Testis (tissue), 3 donors: ENCODE measurements around the gene MAFB. TPM values are rescaled to one million over a fixed set of nuclear protein-coding genes. Genes with fewer than 3 reads are reported as not detected.

Source experiments
- DNase-seq: peaks from one replicate; pipeline ENCODE4 v3.0.0-alpha.2; 2019
- H3K27ac ChIP-seq, 2 donors: fragments of 200-600 bp; sonication (generic); one replicate each; pipeline ENCODE4 v1.5.1; 2019
- H3K27me3 ChIP-seq: fragments of 200-600 bp; sonication (generic); one replicate; pipeline ENCODE4 v1.5.1; 2019
- H3K36me3 ChIP-seq: fragments of 200-600 bp; sonication (generic); one replicate; pipeline ENCODE4 v1.5.1; 2017; ENCODE audit warnings: low read depth; ENCODE audit errors: missing control alignments
- H3K4me1 ChIP-seq: fragments of 200-600 bp; sonication (generic); one replicate; pipeline ENCODE4 v1.5.1; 2019
- H3K4me3 ChIP-seq, 2 donors: fragments of 200-600 bp; sonication (generic); one replicate each; pipeline ENCODE4 v1.5.1; 2017 to 2019
- H3K9me3 ChIP-seq: fragments of 200-600 bp; sonication (generic); one replicate; pipeline ENCODE4 v1.5.1; 2017
- POLR2A ChIP-seq: fragments of 450-650 bp; IDR thresholded peaks from one replicate; pipeline ENCODE4 v1.6.1; 2017; ENCODE audit warnings: antibody characterized with exemption, mild to moderate bottlenecking, moderate library complexity
- WGBS, 2 donors: methylation state at CpG; one replicate each; pipeline ENCODE4 v1.1.5; 2018; 5-methylcytosine and 5-hydroxymethylcytosine counted together
- intact Hi-C: fragments of 100-400 bp; cut with DNase I; formaldehyde crosslinking; loops from one replicate; pipeline ENCODE4 v1.15.1; 2023; ENCODE audit warnings: low total_unique reads
- polyA plus RNA-seq: library from polyadenylated mRNA; stranded (reverse); fragments of 350-450 nt; fragmentation: Illumina TruSeq; extraction: RNeasy Lipid Tissue Mini Kit (QIAGEN cat#74804); gene quantifications from one replicate; pipeline ENCODE4 v1.2.3, GENCODE V29; 2014; ENCODE audit warnings: low read depth, low replicate concordance; ENCODE audit not compliant: insufficient read depth
- total RNA-seq, 2 donors: library from RNA; depleted of rRNA; stranded (reverse); fragments of >200 nt; gene quantifications; one replicate each; pipeline ENCODE4 v1.2.3, GENCODE V29; 2016
- TF ChIP-seq, protein P1 (sequence below), 3 experiments: fragments of 450-650 bp in 2 of 3; fragments of 200-600 bp in 1 of 3; sonication (generic) in 1 of 3; IDR thresholded peaks; one replicate each; pipeline ENCODE4 v1.5.1; 2016 to 2019; ENCODE audit warnings: antibody characterized with exemption in 3 of 3, mild to moderate bottlenecking in 2 of 3, moderate library complexity in 1 of 3

MAFB gene
- total and polyA plus RNA-seq, 3 donors from 2014 or later, result 9.3 to 17.7 (median 11.6) TPM

DNA sequence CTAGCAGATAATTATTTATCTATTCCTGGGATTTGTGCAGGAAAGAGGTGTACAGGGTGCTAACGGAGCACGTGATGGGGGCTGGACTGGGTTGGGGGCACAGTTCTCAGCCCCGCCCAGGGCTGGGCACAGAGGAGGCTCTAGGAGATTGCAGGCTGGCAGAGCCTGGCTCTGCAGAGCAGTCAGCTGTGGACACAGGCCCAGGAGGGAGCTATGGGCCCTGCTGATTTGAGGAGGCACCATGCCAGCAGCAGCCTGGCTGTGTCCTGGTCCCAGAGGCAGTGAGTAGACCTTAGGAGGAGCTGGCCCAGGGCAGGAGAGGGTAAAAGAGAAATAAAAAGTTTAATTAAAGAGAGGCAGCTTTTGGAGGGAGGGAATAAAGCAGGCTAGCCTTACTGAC, 19.3 kb downstream of the MAFB start:
- Histone ChIP-seq H3K27ac (no peak overlapping the region), H3K27me3 (no peaks in the 10 kb centered on the region), H3K36me3 (no peaks in the 10 kb centered on the region), H3K9me3 (no peaks in the 10 kb centered on the region), H3K4me3 (no peak overlapping the region), H3K4me1 (no peaks in the 10 kb centered on the region)
- intact Hi-C loops, result no loop called here
- WGBS, 2 donors, result 79 to 84% methylated on average over 3 of the region's 3 CpGs
- no peak for DNase-seq
- no peak for TF ChIP-seq POLR2A
- TF ChIP-seq, protein P1, sequence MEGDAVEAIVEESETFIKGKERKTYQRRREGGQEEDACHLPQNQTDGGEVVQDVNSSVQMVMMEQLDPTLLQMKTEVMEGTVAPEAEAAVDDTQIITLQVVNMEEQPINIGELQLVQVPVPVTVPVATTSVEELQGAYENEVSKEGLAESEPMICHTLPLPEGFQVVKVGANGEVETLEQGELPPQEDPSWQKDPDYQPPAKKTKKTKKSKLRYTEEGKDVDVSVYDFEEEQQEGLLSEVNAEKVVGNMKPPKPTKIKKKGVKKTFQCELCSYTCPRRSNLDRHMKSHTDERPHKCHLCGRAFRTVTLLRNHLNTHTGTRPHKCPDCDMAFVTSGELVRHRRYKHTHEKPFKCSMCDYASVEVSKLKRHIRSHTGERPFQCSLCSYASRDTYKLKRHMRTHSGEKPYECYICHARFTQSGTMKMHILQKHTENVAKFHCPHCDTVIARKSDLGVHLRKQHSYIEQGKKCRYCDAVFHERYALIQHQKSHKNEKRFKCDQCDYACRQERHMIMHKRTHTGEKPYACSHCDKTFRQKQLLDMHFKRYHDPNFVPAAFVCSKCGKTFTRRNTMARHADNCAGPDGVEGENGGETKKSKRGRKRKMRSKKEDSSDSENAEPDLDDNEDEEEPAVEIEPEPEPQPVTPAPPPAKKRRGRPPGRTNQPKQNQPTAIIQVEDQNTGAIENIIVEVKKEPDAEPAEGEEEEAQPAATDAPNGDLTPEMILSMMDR (IDR thresholded peaks at IDR 0.05), result no peak

DNA sequence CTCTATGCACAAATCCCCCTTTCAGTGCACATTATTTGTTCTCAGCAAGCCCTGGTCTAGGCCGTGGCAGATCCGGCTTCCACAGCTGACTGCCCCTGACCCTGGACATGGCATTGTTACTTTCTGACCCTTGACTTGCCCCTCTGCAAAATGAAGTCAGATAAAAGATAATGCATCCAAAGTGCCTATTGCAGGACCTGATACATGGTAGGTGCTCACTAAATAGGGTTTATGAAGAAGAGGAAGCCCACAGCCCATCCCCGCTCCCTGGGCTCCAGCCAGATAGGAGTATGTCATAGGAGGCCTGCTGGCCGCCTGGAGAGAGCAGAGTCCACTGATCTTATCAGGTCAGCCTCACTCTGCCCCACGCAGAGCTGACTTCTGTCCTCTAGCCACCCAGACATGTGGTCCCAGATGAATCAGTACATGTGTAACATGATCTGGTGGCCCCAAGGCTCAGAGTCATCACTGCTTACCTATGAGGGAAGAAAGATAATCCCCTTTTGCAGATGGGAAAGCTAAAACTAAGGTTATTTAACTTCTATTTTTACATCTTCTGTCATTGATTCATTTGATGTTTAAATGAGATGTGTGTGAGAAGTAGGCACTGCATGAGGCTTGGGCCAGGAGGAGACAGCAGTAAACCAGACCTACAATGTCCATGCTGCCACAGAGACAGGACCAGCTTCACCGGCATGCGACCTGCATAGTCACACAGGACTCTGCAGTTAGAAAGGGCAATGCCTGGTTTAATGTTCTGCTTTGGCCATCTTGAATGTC, 20.4 kb downstream of the MAFB start:
- TF ChIP-seq, protein P1 (IDR thresholded peaks at IDR 0.05), result no peak
- no peak for TF ChIP-seq POLR2A
- Histone ChIP-seq H3K27me3 (no peaks in the 10 kb centered on the region), H3K27ac (no peak overlapping the region), H3K4me1 (no peaks in the 10 kb centered on the region), H3K4me3 (no peak overlapping the region), H3K9me3 (no peaks in the 10 kb centered on the region), H3K36me3 (no peaks in the 10 kb centered on the region)
- 77 to 78% methylated on average over 6 to 7 of the region's 7 CpGs for WGBS, 2 donors
- DNase-seq, result no peak
- intact Hi-C loops, result no loop called here

DNA sequence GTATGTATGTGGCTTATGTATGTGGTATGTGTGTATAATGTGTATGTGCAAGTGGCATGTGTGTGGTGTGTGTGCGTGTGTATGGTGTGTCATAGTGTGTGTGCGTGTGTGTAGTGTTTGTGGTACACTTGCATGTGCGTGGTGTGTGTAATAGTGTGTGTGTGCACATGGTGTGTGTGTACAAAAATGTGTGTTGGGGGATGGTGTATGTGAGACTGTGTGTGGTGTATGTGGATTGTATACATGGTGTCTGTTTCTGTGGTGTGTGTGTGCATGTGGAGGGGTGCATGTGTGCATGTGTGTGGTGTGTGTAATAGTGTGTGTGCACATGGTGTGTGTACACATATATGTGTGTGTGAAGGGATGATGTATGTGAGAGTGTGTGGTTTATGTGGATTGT, 21.5 kb downstream of the MAFB start:
- Histone ChIP-seq H3K27me3 (no peaks in the 10 kb centered on the region), H3K36me3 (no peaks in the 10 kb centered on the region), H3K27ac (no peak overlapping the region), H3K4me1 (no peaks in the 10 kb centered on the region), H3K4me3 (no peak overlapping the region), H3K9me3 (no peaks in the 10 kb centered on the region)
- DNase-seq, result no peak
- intact Hi-C loops, result no loop called here
- 83 to 96% methylated on average over 3 of the region's 3 CpGs for WGBS, 2 donors
- TF ChIP-seq POLR2A, result no peak
- TF ChIP-seq, protein P1 (IDR thresholded peaks at IDR 0.05), result no peak

DNA sequence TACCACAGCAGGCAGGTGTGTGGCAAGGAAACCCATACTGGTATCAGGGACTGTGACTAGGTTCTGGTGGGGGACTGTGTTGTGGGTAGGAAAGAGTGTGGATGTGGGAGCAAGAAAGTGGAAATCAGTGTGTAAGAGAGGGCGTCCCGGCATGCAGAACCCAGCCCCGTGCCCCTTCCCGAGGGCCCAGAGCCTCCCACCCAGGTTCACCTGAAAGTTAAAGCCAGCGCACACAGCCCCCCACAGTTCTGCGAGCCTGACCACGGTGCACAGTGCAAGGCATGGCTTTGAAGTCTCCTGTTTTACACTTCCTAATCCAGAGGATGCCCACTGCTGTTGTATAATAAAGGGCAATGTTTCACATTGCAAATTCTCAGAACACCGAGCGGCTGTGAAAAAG, 22.7 kb downstream of the MAFB start:
- no peak overlapping the region for H3K27ac ChIP-seq
- 90 to 92% methylated on average over 9 of the region's 9 CpGs for WGBS, 2 donors
- TF ChIP-seq, protein P1 (IDR thresholded peaks at IDR 0.05), result no peak
- no peak for TF ChIP-seq POLR2A

DNA sequence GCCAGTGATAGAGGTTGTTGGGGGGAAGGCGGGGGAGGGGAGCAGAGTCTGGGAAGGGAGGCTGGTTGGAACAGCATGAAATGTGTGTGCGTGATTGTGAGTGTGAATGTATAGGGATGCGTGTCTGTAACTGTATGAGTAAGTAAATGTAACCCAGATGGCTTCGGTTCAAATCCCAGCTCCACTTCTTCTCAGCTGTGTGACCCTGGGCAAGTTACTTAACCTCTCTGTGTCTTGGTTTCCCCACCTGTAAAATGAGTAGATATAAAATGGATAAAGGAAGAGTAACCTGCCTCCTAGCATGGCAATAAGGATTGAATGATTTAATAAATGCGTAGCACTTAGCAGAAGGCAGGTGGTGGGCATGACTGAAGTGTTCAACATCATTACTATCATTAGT, 24.1 kb downstream of the MAFB start:
- H3K27ac ChIP-seq, result no peak overlapping the region
- no peak for DNase-seq
- TF ChIP-seq, protein P1 (IDR thresholded peaks at IDR 0.05), result no peak
- TF ChIP-seq POLR2A, result no peak

More for the DNA sequence above, 22.7 kb downstream of the MAFB start:
- Histone ChIP-seq H3K27me3 (no peaks in the 10 kb centered on the region), H3K9me3 (no peaks in the 10 kb centered on the region), H3K4me3 (no peak overlapping the region), H3K36me3 (no peaks in the 10 kb centered on the region), H3K4me1 (no peaks in the 10 kb centered on the region)
- DNase-seq, result no peak
- intact Hi-C loops, result no loop called here

More for the DNA sequence above, 24.1 kb downstream of the MAFB start:
- no peaks in the 10 kb centered on the region for H3K9me3 ChIP-seq
- WGBS, 2 donors, result 90 to 92% methylated on average over 5 of the region's 5 CpGs
- H3K27me3 ChIP-seq, result no peaks in the 10 kb centered on the region
- no peaks in the 10 kb centered on the region for H3K36me3 ChIP-seq
- no peaks in the 10 kb centered on the region for H3K4me1 ChIP-seq
- H3K4me3 ChIP-seq, result no peak overlapping the region
- intact Hi-C loops, result no loop called here
